ENCODE results near the gene SLC22A31. TPM values are rescaled to one million over a fixed set of nuclear protein-coding genes. Genes with fewer than 3 reads are reported as not detected.
A peak's percentile ranks its signal among the peaks of the same experiment; 100 is the strongest.

The SLC22A31 gene
- total RNA-seq, 1 donor from 2014 or later: not detected

- Histone ChIP-seq H3K4me3 (no peak overlapping the region), H3K27me3 (no peaks in the 10 kb centered on the region), H3K27ac (no peak overlapping the region), H3K9me3 (no peaks in the 10 kb centered on the region), H3K36me3 (no peaks in the 10 kb centered on the region), H3K4me1 (peaks cover 12 to 21% of the 10 kb centered on the region in 2 donors)
- no peak for DNase-seq (ENCODE audit: low spot score in 2 of 2)
- no peak for TF ChIP-seq CTCF (IDR thresholded peaks at IDR 0.05)
- intact Hi-C loops (cut with DNase I): no loop called here
Measured at GRCh38 chr16:89157778-89158177, 42.6 kb downstream of the SLC22A31 start.

GRCh38 chr16:89156740-89157645 is 43.3 kb downstream of the SLC22A31 start:
- H3K36me3 ChIP-seq: peaks cover 0 to 6% of the 10 kb centered on the region in 2 donors
- intact Hi-C loops (cut with DNase I): no loop called here
- peaks cover 12 to 21% of the 10 kb centered on the region in 2 donors for H3K4me1 ChIP-seq
- TF ChIP-seq CTCF (IDR thresholded peaks at IDR 0.05): no peak
- H3K9me3 ChIP-seq: no peaks in the 10 kb centered on the region
- H3K27me3 ChIP-seq: no peaks in the 10 kb centered on the region
- no peak overlapping the region for H3K27ac ChIP-seq
- no peak overlapping the region for H3K4me3 ChIP-seq
- no peak for DNase-seq (ENCODE audit: low spot score in 2 of 2)

- intact Hi-C loops (cut with DNase I): no loop called here
- no peaks in the 10 kb centered on the region for H3K9me3 ChIP-seq
- peaks cover 12 to 21% of the 10 kb centered on the region in 2 donors for H3K4me1 ChIP-seq
- TF ChIP-seq CTCF (IDR thresholded peaks at IDR 0.05): no peak
- H3K4me3 ChIP-seq: no peak overlapping the region
- H3K36me3 ChIP-seq: peaks cover 2 to 15% of the 10 kb centered on the region in 2 donors
- peak overlapping the region in 1 of 2 donors; percentile 44 for H3K27ac ChIP-seq
- no peaks in the 10 kb centered on the region for H3K27me3 ChIP-seq
- no peak for DNase-seq (ENCODE audit: low spot score in 2 of 2)
Measured at GRCh38 chr16:89155851-89156739, 44.2 kb downstream of the SLC22A31 start.

- intact Hi-C loops (cut with DNase I): no loop called here
- peaks cover 12 to 21% of the 10 kb centered on the region in 2 donors for H3K4me1 ChIP-seq
- H3K27me3 ChIP-seq: no peaks in the 10 kb centered on the region
- H3K4me3 ChIP-seq: no peak overlapping the region
- no peak for TF ChIP-seq CTCF (IDR thresholded peaks at IDR 0.05)
- H3K36me3 ChIP-seq: peaks cover 11 to 23% of the 10 kb centered on the region in 2 donors
- peak overlapping the region in 1 of 2 donors; percentile 44 for H3K27ac ChIP-seq
- H3K9me3 ChIP-seq: no peaks in the 10 kb centered on the region
- peak; percentile 39 to 74 for DNase-seq (ENCODE audit: low spot score in 2 of 2)
Measured at GRCh38 chr16:89155184-89155679, 45.1 kb downstream of the SLC22A31 start.

GRCh38 chr16:89154390-89155183 is 45.8 kb downstream of the SLC22A31 start:
- Histone ChIP-seq H3K36me3 (peaks cover 15 to 30% of the 10 kb centered on the region in 2 donors), H3K4me3 (no peak overlapping the region), H3K9me3 (no peaks in the 10 kb centered on the region), H3K4me1 (peaks cover 12 to 21% of the 10 kb centered on the region in 2 donors), H3K27me3 (no peaks in the 10 kb centered on the region), H3K27ac (no peak overlapping the region)
- intact Hi-C loops (cut with DNase I): no loop called here
- no peak for TF ChIP-seq CTCF (IDR thresholded peaks at IDR 0.05)
- no peak for DNase-seq (ENCODE audit: low spot score in 2 of 2)
